HCT116 (cell line): ENCODE results near the gene MATCAP1. TPM values are rescaled to one million over a fixed set of nuclear protein-coding genes. Genes with fewer than 3 reads are reported as not detected.

Source experiments
- ATAC-seq: fragments of 200-7000 bp; cut with Tn5 transposase; 2 replicates; pipeline ENCODE4 v1.9.1; 2020; ENCODE audit warnings: mild to moderate bottlenecking, moderate library complexity
- BruUV-seq: library from RNA; stranded (reverse); fragments of 400-500 nt; replicated peaks from 2 replicates; lab custom pipeline; 2021; lab: Mats Ljungman, UMichigan
- CTCF ChIA-PET: fragments of 300-600 bp; sonication (Branson Sonifier 250); formaldehyde crosslinking; loops from one replicate; lab custom pipeline; 2021; ENCODE audit warnings: antibody characterized with exemption; lab: Charles Lee
- POLR2A ChIA-PET: fragments of 300-600, 350-600 bp; sonication (Branson Sonifier 250); formaldehyde crosslinking; loops from one replicate; lab custom pipeline; 2021; ENCODE audit warnings: antibody characterized with exemption; lab: Charles Lee
- RAD21 ChIA-PET, 2 experiments: fragments of 300-600 bp; sonication (Branson Sonifier 250); formaldehyde crosslinking; loops; one replicate each; lab custom pipeline; 2023; ENCODE audit warnings: low total read pairs in 2 of 2; ENCODE audit not compliant: uncharacterized antibody in 2 of 2, unreplicated experiment in 2 of 2, low non-redundant PET in 1 of 2; lab: Charles Lee
- DNase-seq: peaks from one replicate; pipeline ENCODE4 v3.0.0-alpha.2; 2010; ENCODE audit warnings: low read depth, low spot score
- H2AFZ ChIP-seq: fragments of 200-600 bp; shearing (Covaris generic), sonication (generic); 2 replicates; pipeline ENCODE4 v1.6.1; 2017; ENCODE audit warnings: low read depth, mixed run types, mixed read lengths, antibody characterized with exemption, low read length; ENCODE audit not compliant: poor library complexity, severe bottlenecking
- H3K27ac ChIP-seq: 2 replicates; pipeline ENCODE4 v1.5.1; 2012; ENCODE audit warnings: low read depth, low read length
- H3K27me3 ChIP-seq: fragments of 200-600 bp; sonication (generic); 2 replicates; pipeline ENCODE4 v1.6.1; 2016; ENCODE audit warnings: mixed run types, low read length, mixed read lengths; ENCODE audit not compliant: insufficient read depth
- H3K36me3 ChIP-seq, 2 experiments: fragments of 200-500 bp in 1 of 2; fragments of 200-600 bp in 1 of 2; sonication (Bioruptor generic) in 1 of 2; sonication (generic) in 1 of 2; 2 replicates each; pipeline versions ENCODE4 v1.5.1 to v1.6.1; 2014 to 2016; ENCODE audit warnings: low read length in 2 of 2, inconsistent platforms in 1 of 2, mixed read lengths in 1 of 2, mixed run types in 1 of 2; ENCODE audit not compliant: insufficient read depth in 2 of 2, control insufficient read depth in 1 of 2
- H3K4me1 ChIP-seq, 2 experiments: fragments of 200-600 bp in 1 of 2; sonication (generic) in 1 of 2; 2 replicates each; pipeline versions ENCODE4 v1.5.1 to v1.6.1; 2012 to 2017; ENCODE audit warnings: low read length in 2 of 2, inconsistent platforms in 1 of 2, mild to moderate bottlenecking in 1 of 2, mixed read lengths in 1 of 2, mixed run types in 1 of 2, moderate library complexity in 1 of 2; ENCODE audit not compliant: insufficient read depth in 2 of 2, control insufficient read depth in 1 of 2
- H3K4me2 ChIP-seq: fragments of 200-600 bp; sonication (generic); 2 replicates; pipeline ENCODE4 v1.6.1; 2017; ENCODE audit warnings: mixed run types, low read length, mixed read lengths
- H3K4me3 ChIP-seq, 2 experiments: fragments of 200-600 bp in 1 of 2; sonication (generic) in 1 of 2; replicated peaks in 1 of 2; 2 replicates each; pipeline ENCODE4 v1.5.1; 2011 to 2016; ENCODE audit warnings: low read length in 2 of 2, control low read depth in 1 of 2, low read depth in 1 of 2, mild to moderate bottlenecking in 1 of 2, mixed read lengths in 1 of 2, mixed run types in 1 of 2
- H3K79me2 ChIP-seq: fragments of 200-600 bp; sonication (generic); 2 replicates; pipeline ENCODE4 v1.6.1; 2017; ENCODE audit warnings: mild to moderate bottlenecking, mixed run types, low read length, moderate library complexity, mixed read lengths; ENCODE audit not compliant: insufficient read depth
- H3K9ac ChIP-seq: fragments of 200-600 bp; sonication (generic); 2 replicates; pipeline ENCODE4 v1.6.1; 2016; ENCODE audit warnings: low read length, mixed read lengths
- H3K9me2 ChIP-seq: fragments of 200-600 bp; sonication (generic), shearing (Covaris generic); 2 replicates; pipeline ENCODE4 v1.6.1; 2017; ENCODE audit warnings: mixed run types, mild to moderate bottlenecking, moderate library complexity; ENCODE audit not compliant: insufficient read depth
- H3K9me3 ChIP-seq, 2 experiments: fragments of 200-500 bp in 1 of 2; fragments of 200-600 bp in 1 of 2; sonication (Bioruptor generic) in 1 of 2; sonication (generic) in 1 of 2; 2 replicates each; pipeline ENCODE4 v1.6.1; 2014 to 2017; ENCODE audit warnings: low read length in 2 of 2, mixed read lengths in 2 of 2, inconsistent platforms in 1 of 2, low read depth in 1 of 2, mild to moderate bottlenecking in 1 of 2, mixed run types in 1 of 2, moderate library complexity in 1 of 2; ENCODE audit not compliant: control insufficient read depth in 1 of 2, insufficient read depth in 1 of 2
- H4K20me1 ChIP-seq: fragments of 200-600 bp; sonication (generic), shearing (Covaris generic); 2 replicates; pipeline ENCODE4 v1.6.1; 2017; ENCODE audit warnings: mixed run types, mild to moderate bottlenecking, moderate library complexity; ENCODE audit not compliant: insufficient read depth
- EGR1 ChIP-seq: IDR thresholded peaks from 2 replicates; pipeline ENCODE4 v1.6.1; 2012; ENCODE audit warnings: low read depth
- EZH2 ChIP-seq: fragments of 200-600 bp; sonication (generic); IDR thresholded peaks from 2 replicates; pipeline ENCODE4 v1.6.1; 2017; ENCODE audit warnings: antibody characterized with exemption, mixed run types
- FOSL1 ChIP-seq: IDR thresholded peaks from 2 replicates; pipeline ENCODE4 v1.6.1; 2012; ENCODE audit warnings: low read depth
- JUND ChIP-seq: IDR thresholded peaks from 2 replicates; pipeline ENCODE4 v1.6.1; 2012
- POLR2A ChIP-seq: IDR thresholded peaks from 2 replicates; pipeline ENCODE4 v1.7.0; 2011; ENCODE audit warnings: borderline replicate concordance; ENCODE audit not compliant: insufficient read depth, insufficient read length; ENCODE audit errors: extremely low read depth
- REST ChIP-seq: IDR thresholded peaks from 2 replicates; pipeline ENCODE4 v1.6.1; 2012; ENCODE audit warnings: low read depth
- SP1 ChIP-seq: IDR thresholded peaks from 2 replicates; pipeline ENCODE4 v1.6.1; 2012; ENCODE audit warnings: low read depth
- TCF7L2 ChIP-seq: IDR thresholded peaks from 2 replicates; pipeline ENCODE4 v1.7.0; 2011; ENCODE audit warnings: borderline replicate concordance, inconsistent platforms; ENCODE audit not compliant: insufficient read depth, insufficient read length; ENCODE audit errors: extremely low read depth
- YY1 ChIP-seq: IDR thresholded peaks from 2 replicates; pipeline ENCODE4 v1.6.1; 2011; ENCODE audit warnings: low read length, low read depth, moderate library complexity, mild to moderate bottlenecking; ENCODE audit not compliant: insufficient replicate concordance; ENCODE audit errors: extremely low read depth
- ZFX ChIP-seq: fragments of 450-650 bp; IDR thresholded peaks from 2 replicates; pipeline ENCODE4 v1.6.1; 2017
- intact Hi-C: fragments of 100-400 bp; cut with micrococcal nuclease; formaldehyde crosslinking; loops from 2 replicates; pipeline ENCODE4 v1.10.0; 2022
- total RNA-seq: library from RNA; stranded (reverse); gene quantifications from one replicate; pipeline ENCODE4 v1.2.1, GENCODE V29; 2021; ENCODE audit not compliant: unreplicated experiment
- TF ChIP-seq, protein P1 (sequence below), 3 experiments: fragments of 200-600 bp in 1 of 3; sonication (generic) in 1 of 3; IDR thresholded peaks in 2 of 3; conservative IDR thresholded peaks in 1 of 3; 2 replicates each; pipeline ENCODE4 v1.5.1; 2012 to 2017; ENCODE audit warnings: low read depth in 2 of 3, low read length in 2 of 3, antibody characterized with exemption in 1 of 3, borderline replicate concordance in 1 of 3, control low read depth in 1 of 3, mild to moderate bottlenecking in 1 of 3, mixed read lengths in 1 of 3, mixed run types in 1 of 3, moderate library complexity in 1 of 3; ENCODE audit not compliant: insufficient read depth in 1 of 3
- TF ChIP-seq, protein P2 (sequence below): IDR thresholded peaks from 2 replicates; pipeline ENCODE4 v1.6.1; 2012

Gene MATCAP1
- total RNA-seq, 1 experiment from 2014 or later = 38.7 TPM

DNA sequence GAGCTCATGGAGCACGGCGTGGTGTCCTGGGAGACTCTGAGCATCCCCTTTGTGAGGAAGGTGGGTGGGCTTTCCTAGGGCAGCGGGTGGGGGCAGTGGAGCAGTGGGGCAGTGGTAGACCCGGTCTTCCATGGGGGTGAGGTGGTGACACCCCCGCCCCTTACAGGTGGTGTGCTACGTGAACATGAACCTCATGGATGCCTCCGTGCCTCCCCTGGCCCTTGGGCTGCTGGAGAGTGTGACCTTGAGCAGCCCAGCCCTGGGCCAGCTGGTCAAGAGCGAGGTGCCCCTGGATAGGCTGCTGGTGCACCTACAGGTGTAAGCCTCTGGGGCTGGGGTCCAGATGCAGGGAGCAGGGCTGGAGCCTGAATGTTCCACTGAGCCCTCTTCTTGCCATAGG lies 16.7 kb upstream of the MATCAP1 start:
- Histone ChIP-seq H3K4me2 (peak overlapping the region; percentile 97), H3K9ac (peak overlapping the region; percentile 75), H4K20me1 (no peaks in the 10 kb centered on the region; the same call in 1 of the 2 replicates), H3K27ac (peak overlapping the region; percentile 53), H3K79me2 (peaks cover 22% of the 10 kb centered on the region), H3K4me3 (peak overlapping the region; percentile 78), H3K9me2 (no peaks in the 10 kb centered on the region), H3K9me3 (no peaks in the 10 kb centered on the region), H3K27me3 (no peaks in the 10 kb centered on the region), H3K36me3 (peaks cover 22 to 33% of the 10 kb centered on the region in 2 experiments; a peak in 3 of 4 replicates), H2AFZ (no peak overlapping the region), H3K4me1 (peaks cover 15 to 33% of the 10 kb centered on the region in 2 experiments)
- DNase-seq = no peak
- RAD21 ChIA-PET = interaction anchor here in 1 of 2 experiments (0.7 kb wide), 1 partner anchor 45 kb away, joined by 3 read pairs; no protein-coding TSS in a partner anchor
- BruUV-seq = no TSS peak
- intact Hi-C loops = no loop called here
- no peak for ATAC-seq
- CTCF ChIA-PET = interaction anchor here (0.7 to 1.6 kb wide), 2 partner anchors 44 to 45 kb away, joined by 4 to 7 read pairs; no protein-coding TSS in a partner anchor
- POLR2A ChIA-PET = interaction anchor here (0.7 kb wide), 1 partner anchor 43 kb away, joined by 8 read pairs; no protein-coding TSS in a partner anchor
- TF ChIP-seq, protein P1, sequence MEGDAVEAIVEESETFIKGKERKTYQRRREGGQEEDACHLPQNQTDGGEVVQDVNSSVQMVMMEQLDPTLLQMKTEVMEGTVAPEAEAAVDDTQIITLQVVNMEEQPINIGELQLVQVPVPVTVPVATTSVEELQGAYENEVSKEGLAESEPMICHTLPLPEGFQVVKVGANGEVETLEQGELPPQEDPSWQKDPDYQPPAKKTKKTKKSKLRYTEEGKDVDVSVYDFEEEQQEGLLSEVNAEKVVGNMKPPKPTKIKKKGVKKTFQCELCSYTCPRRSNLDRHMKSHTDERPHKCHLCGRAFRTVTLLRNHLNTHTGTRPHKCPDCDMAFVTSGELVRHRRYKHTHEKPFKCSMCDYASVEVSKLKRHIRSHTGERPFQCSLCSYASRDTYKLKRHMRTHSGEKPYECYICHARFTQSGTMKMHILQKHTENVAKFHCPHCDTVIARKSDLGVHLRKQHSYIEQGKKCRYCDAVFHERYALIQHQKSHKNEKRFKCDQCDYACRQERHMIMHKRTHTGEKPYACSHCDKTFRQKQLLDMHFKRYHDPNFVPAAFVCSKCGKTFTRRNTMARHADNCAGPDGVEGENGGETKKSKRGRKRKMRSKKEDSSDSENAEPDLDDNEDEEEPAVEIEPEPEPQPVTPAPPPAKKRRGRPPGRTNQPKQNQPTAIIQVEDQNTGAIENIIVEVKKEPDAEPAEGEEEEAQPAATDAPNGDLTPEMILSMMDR (IDR thresholded peaks at IDR 0.05 in 2 of 3, conservative IDR thresholded peaks at IDR 0.05 in 1 of 3; ENCODE audit: borderline replicate concordance in 1 of 3, insufficient read depth in 1 of 3, low read depth in 2 of 3, low read length in 2 of 3) = no peak
- TF ChIP-seq REST = no peak
- TF ChIP-seq POLR2A = no peak
- TF ChIP-seq SP1 = no peak
- no peak for TF ChIP-seq ZFX
- TF ChIP-seq TCF7L2 = no peak
- TF ChIP-seq EGR1 = no peak
- TF ChIP-seq, protein P2, sequence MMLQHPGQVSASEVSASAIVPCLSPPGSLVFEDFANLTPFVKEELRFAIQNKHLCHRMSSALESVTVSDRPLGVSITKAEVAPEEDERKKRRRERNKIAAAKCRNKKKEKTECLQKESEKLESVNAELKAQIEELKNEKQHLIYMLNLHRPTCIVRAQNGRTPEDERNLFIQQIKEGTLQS = no peak
- TF ChIP-seq YY1 = no peak
- no peak for TF ChIP-seq JUND
- TF ChIP-seq EZH2 = no peak
- no peak for TF ChIP-seq FOSL1
